ENCODE measurements around the gene MMD.

Gene MMD

DNA sequence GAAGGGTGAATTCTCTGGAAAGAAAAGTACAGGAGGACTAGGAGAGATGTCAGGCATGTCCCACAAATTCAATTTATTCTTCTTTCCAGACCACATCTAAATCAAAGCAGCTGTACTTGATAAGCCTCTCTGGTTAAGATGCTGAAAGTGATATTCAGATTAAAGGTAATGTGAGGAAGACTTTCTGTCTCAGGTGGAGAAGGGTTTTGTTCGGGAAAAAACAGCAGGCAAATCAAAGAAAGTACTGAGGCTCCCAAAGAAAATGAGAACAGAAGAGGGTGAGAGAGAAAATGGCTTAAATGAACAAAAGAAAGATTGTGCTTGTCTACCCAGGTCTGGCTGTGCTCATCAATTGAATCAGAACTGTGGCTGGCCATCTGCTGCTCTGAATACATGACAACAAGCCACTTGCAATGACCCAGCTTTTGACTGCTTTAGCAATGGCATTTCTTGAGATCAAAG, 55.6 kb downstream of the MMD start:
- no peak overlapping the region for H3K27ac ChIP-seq
- TF ChIP-seq ZFX (IDR thresholded peaks at IDR 0.05; ENCODE audit: borderline replicate concordance): no peak
- no peak for TF ChIP-seq CTCF (IDR thresholded peaks at IDR 0.05)

DNA sequence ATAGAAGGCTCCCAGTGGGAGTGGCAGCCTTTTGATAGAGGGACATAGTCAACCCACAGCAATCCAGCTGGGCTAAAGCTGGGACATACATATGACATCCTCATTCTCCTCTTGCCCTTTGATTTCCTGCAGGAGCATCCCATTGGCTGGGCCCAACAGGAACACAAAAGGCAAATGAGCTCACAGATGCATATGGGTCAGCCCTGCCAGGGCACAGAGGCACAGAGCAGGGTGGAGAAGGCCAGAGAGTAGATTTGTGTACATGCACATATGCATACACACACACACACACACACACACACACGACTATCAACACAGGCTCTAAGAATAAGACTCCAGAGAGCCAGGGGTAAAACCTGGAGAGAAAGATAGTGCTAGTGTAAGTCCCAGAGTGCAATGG, 58.6 kb downstream of the MMD start:
- TF ChIP-seq ZFX (IDR thresholded peaks at IDR 0.05; ENCODE audit: borderline replicate concordance): no peak
- TF ChIP-seq CTCF (IDR thresholded peaks at IDR 0.05): no peak

DNA sequence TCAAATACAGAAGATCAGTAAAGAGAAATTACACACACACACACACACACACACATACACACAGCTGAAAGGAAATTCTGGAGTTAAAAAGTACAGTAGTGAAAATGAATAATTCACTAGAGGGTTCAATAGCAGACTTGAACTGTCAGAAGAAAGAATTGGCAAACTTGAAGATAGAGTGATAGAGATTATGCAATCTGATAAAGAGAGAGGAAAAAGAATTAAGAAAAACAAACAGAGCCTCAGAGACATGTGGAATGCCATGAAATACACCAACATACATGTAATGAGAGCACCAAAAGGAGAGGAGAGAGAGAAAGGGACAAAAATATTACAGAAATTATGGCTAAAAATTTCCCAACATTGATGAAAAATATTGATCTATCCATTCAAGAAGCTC, 60.7 kb downstream of the MMD start:
- no peak overlapping the region for H3K27ac ChIP-seq
- no peak for TF ChIP-seq ZFX (IDR thresholded peaks at IDR 0.05; ENCODE audit: borderline replicate concordance)
- no peak for TF ChIP-seq CTCF (IDR thresholded peaks at IDR 0.05)

More for the DNA sequence above, 58.6 kb downstream of the MMD start:
- no peak overlapping the region for H3K27ac ChIP-seq

GRCh38 chr17:55356434-55357328, 65.0 kb downstream of the MMD start:
- no peak overlapping the region for H3K27ac ChIP-seq
- TF ChIP-seq CTCF (IDR thresholded peaks at IDR 0.05) (peak; percentile 87), ZFX (IDR thresholded peaks at IDR 0.05; ENCODE audit: borderline replicate concordance) (no peak)

DNA sequence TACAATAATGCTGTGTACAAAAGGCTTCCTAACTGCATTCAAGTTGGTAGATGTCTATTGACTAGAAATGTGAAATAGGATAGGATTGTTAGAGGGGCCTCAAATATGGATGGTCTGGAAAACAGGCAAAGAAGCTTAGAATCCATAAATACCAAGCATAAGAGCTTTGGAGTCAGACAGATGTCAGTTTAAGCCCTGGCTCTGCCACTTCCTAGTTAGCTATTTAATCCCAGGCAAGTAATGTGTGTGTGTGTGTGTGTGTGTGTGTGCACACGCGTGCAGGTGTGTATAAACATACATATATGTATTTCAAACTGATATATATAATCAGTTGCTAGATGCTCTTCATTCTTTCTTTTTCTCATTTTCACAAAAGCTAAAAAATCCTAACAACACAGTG, 66.7 kb downstream of the MMD start:
- H3K27ac ChIP-seq: no peak overlapping the region
- no peak for TF ChIP-seq ZFX (IDR thresholded peaks at IDR 0.05; ENCODE audit: borderline replicate concordance)
- TF ChIP-seq CTCF (IDR thresholded peaks at IDR 0.05): no peak

- no peak overlapping the region for H3K27ac ChIP-seq
- TF ChIP-seq CTCF (IDR thresholded peaks at IDR 0.05) (no peak), ZFX (IDR thresholded peaks at IDR 0.05; ENCODE audit: borderline replicate concordance) (no peak)
Observed at GRCh38 chr17:55354010-55354409, 67.6 kb downstream of the MMD start.

DNA sequence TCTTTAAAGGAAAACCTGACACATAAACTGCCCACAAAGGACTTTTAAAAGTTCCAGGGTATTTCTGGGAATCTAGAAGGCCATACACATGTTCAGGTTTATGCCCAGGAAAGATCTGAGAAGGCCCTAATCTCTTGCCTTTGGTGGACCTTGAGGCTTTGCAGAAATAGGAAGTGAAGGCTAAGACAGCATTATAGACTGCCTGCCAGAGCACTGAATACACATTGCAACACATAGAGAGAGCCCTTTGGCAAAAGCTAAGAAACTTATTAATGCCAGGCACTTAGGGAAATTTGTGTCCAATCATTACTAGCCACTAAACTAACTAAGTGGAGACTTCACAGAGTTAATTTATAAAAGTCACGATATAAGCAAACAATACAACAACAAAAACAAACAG, 70.4 kb downstream of the MMD start:
- no peak overlapping the region for H3K27ac ChIP-seq

More for the DNA sequence above, 70.4 kb downstream of the MMD start:
- TF ChIP-seq CTCF (IDR thresholded peaks at IDR 0.05): no peak
- no peak for TF ChIP-seq ZFX (IDR thresholded peaks at IDR 0.05; ENCODE audit: borderline replicate concordance)
